OCI-LY7 (cell line): ENCODE data around the gene UQCRQ. TPM values are rescaled to one million over a fixed set of nuclear protein-coding genes. Genes with fewer than 3 reads are reported as not detected.
A peak's percentile ranks its signal among the peaks of the same experiment; 100 is the strongest.

Experiments
- BruUV-seq: library from RNA; stranded (reverse); fragments of 400-500 nt; replicated peaks from 2 replicates; lab custom pipeline; 2021; lab: Mats Ljungman, UMichigan
- CTCF ChIA-PET: fragments of 300-600 bp; sonication (Branson Sonifier 250); formaldehyde crosslinking; loops from one replicate; lab custom pipeline; 2022; ENCODE audit warnings: antibody characterized with exemption; ENCODE audit not compliant: unreplicated experiment; lab: Charles Lee
- POLR2A ChIA-PET: fragments of 300-600 bp; sonication (Branson Sonifier 250); formaldehyde crosslinking; loops from one replicate; lab custom pipeline; 2022; ENCODE audit warnings: antibody characterized with exemption; lab: Charles Lee
- DNase-seq: peaks from one replicate; pipeline ENCODE4 v3.0.0-alpha.2; 2015; ENCODE audit warnings: low spot score
- H2AFZ ChIP-seq: fragments of 200-600 bp; sonication (generic), shearing (Covaris generic); 2 replicates; pipeline ENCODE4 v1.6.1; 2014; ENCODE audit warnings: mild to moderate bottlenecking, antibody characterized with exemption, low read length, moderate library complexity
- H3K27ac ChIP-seq: fragments of 200-600 bp; sonication (generic); 2 replicates; pipeline ENCODE4 v1.5.1; 2014; ENCODE audit warnings: mixed run types, low read depth, mild to moderate bottlenecking, moderate library complexity, low read length, inconsistent platforms; ENCODE audit not compliant: poor library complexity, severe bottlenecking
- H3K36me3 ChIP-seq: fragments of 200-600 bp; sonication (generic); 2 replicates; pipeline ENCODE4 v1.6.1; 2014; ENCODE audit warnings: mild to moderate bottlenecking, antibody characterized with exemption, low read length, moderate library complexity, mixed read lengths; ENCODE audit not compliant: insufficient read depth
- H3K4me1 ChIP-seq: fragments of 200-600 bp; sonication (generic); 2 replicates; pipeline ENCODE4 v1.5.1; 2014; ENCODE audit warnings: mild to moderate bottlenecking, low read length; ENCODE audit not compliant: insufficient read depth, poor library complexity, severe bottlenecking
- H3K4me2 ChIP-seq: fragments of 200-600 bp; sonication (generic); 2 replicates; pipeline ENCODE4 v1.6.1; 2014; ENCODE audit warnings: mild to moderate bottlenecking, low read length
- H3K4me3 ChIP-seq: fragments of 200-600 bp; sonication (generic); 2 replicates; pipeline ENCODE4 v1.5.1; 2014; ENCODE audit warnings: mild to moderate bottlenecking, low read depth, low read length; ENCODE audit not compliant: poor library complexity, severe bottlenecking
- H3K79me2 ChIP-seq: fragments of 200-600 bp; sonication (generic); 2 replicates; pipeline ENCODE4 v1.6.1; 2016; ENCODE audit warnings: low read depth, mild to moderate bottlenecking, low read length, moderate library complexity, mixed read lengths; ENCODE audit not compliant: insufficient read depth
- H3K9me2 ChIP-seq: fragments of 200-600 bp; sonication (generic); 2 replicates; pipeline ENCODE4 v1.6.1; 2016; ENCODE audit warnings: mild to moderate bottlenecking, low read length, mixed read lengths; ENCODE audit not compliant: insufficient read depth
- H3K9me3 ChIP-seq: fragments of 200-600 bp; sonication (generic); 2 replicates; pipeline ENCODE4 v1.6.1; 2014; ENCODE audit warnings: mild to moderate bottlenecking, mixed run types, low read length, mixed read lengths
- H4K20me1 ChIP-seq: fragments of 200-600 bp; sonication (generic); 2 replicates; pipeline ENCODE4 v1.6.1; 2014; ENCODE audit warnings: mild to moderate bottlenecking, antibody characterized with exemption, low read length, moderate library complexity, mixed read lengths; ENCODE audit not compliant: insufficient read depth
- EZH2phosphoT487 ChIP-seq: fragments of 200-600 bp; sonication (generic); IDR thresholded peaks from 2 replicates; pipeline ENCODE4 v1.6.1; 2018; ENCODE audit warnings: low read depth, borderline replicate concordance, mild to moderate bottlenecking, mixed run types, antibody characterized with exemption, low read length, moderate library complexity, mixed read lengths
- intact Hi-C: fragments of 100-400 bp; cut with micrococcal nuclease; formaldehyde crosslinking; loops from one replicate; pipeline ENCODE4 v1.10.0; 2022; ENCODE audit not compliant: unreplicated experiment
- total RNA-seq, 2 experiments: library from RNA; depleted of rRNA in 1 of 2; stranded (reverse); fragments of >200 nt in 1 of 2; shearing (Covaris generic) in 1 of 2; gene quantifications; 2 replicates each; pipeline ENCODE4 v1.2.3, GENCODE V29; 2014 to 2022
- TF ChIP-seq, protein P1 (sequence below): fragments of 200-600 bp; sonication (generic); conservative IDR thresholded peaks from 2 replicates; pipeline ENCODE4 v1.5.1; 2014; ENCODE audit warnings: mild to moderate bottlenecking, antibody characterized with exemption, low read length, moderate library complexity, mixed read lengths

UQCRQ gene
- total RNA-seq, 2 experiments from 2014 or later: 140 to 310 TPM

GRCh38 chr5:132819468-132819867 is 47.0 kb upstream of the UQCRQ start:
- H4K20me1 ChIP-seq: no peaks in the 10 kb centered on the region
- H3K9me2 ChIP-seq: no peaks in the 10 kb centered on the region
- intact Hi-C loops: no loop called here
- no peak for TF ChIP-seq EZH2phosphoT487
- TF ChIP-seq, protein P1, sequence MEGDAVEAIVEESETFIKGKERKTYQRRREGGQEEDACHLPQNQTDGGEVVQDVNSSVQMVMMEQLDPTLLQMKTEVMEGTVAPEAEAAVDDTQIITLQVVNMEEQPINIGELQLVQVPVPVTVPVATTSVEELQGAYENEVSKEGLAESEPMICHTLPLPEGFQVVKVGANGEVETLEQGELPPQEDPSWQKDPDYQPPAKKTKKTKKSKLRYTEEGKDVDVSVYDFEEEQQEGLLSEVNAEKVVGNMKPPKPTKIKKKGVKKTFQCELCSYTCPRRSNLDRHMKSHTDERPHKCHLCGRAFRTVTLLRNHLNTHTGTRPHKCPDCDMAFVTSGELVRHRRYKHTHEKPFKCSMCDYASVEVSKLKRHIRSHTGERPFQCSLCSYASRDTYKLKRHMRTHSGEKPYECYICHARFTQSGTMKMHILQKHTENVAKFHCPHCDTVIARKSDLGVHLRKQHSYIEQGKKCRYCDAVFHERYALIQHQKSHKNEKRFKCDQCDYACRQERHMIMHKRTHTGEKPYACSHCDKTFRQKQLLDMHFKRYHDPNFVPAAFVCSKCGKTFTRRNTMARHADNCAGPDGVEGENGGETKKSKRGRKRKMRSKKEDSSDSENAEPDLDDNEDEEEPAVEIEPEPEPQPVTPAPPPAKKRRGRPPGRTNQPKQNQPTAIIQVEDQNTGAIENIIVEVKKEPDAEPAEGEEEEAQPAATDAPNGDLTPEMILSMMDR: no peak
- H3K9me3 ChIP-seq: no peaks in the 10 kb centered on the region
- ChIA-PET POLR2A (interaction anchor here (1.6 kb wide), 1 partner anchor 12 kb away, joined by 3 read pairs; no protein-coding TSS in a partner anchor), CTCF (interaction anchor here (1.1 to 1.2 kb wide), 2 partner anchors 310 to 317 kb away, joined by 4 read pairs; no protein-coding TSS in a partner anchor)
- no peak for DNase-seq
- no TSS peak for BruUV-seq
- no peaks in the 10 kb centered on the region for H3K79me2 ChIP-seq
- H3K36me3 ChIP-seq: no peaks in the 10 kb centered on the region
- H3K4me1 ChIP-seq: no peaks in the 10 kb centered on the region
- H3K27ac ChIP-seq: no peak overlapping the region
- no peak overlapping the region for H2AFZ ChIP-seq
- H3K4me2 ChIP-seq: no peak overlapping the region
- no peak overlapping the region for H3K4me3 ChIP-seq

DNA sequence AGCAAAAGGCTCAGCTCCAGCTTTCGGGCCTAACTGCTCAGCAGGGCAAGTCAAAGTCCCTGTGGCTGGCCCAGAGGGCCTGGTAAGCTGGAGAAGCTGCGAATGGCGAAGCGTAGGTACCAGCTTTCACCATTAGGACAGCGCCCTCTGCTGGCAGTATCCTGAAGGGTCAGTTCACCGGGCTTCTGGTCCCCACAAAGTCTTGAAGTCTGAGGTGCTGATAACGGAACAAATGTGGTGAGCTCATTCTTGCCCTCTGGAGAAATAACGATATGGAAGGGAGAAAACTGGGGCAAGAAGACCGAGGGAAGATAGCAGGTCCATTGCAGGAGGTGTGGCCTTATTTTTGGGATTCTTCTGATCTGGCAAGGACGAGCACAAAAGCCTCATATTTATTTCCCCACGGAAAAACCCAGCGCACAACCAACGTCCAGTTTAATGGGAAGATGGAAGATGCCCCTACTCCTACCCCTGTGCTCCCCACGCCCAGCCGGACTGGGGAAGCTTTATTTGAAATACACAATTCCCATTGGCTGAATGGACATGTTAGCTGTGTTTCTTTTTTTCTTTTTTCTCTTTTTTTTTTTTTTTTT is 46.2 kb upstream of the UQCRQ start:
- Histone ChIP-seq H3K4me2 (no peak overlapping the region), H3K9me3 (no peaks in the 10 kb centered on the region), H3K4me1 (no peaks in the 10 kb centered on the region), H3K27ac (no peak overlapping the region), H4K20me1 (no peaks in the 10 kb centered on the region), H2AFZ (no peak overlapping the region), H3K36me3 (no peaks in the 10 kb centered on the region), H3K79me2 (no peaks in the 10 kb centered on the region), H3K9me2 (no peaks in the 10 kb centered on the region), H3K4me3 (no peak overlapping the region)
- no TSS peak for BruUV-seq
- TF ChIP-seq, protein P1: peak; percentile 95
- no peak for TF ChIP-seq EZH2phosphoT487
- CTCF ChIA-PET: interaction anchor here (1.0 to 1.2 kb wide), 3 partner anchors 12 to 318 kb away, joined by 4 read pairs; no protein-coding TSS in a partner anchor
- intact Hi-C loops: loop anchor here (1.0 to 5.0 kb wide), 3 partner anchors 158 to 435 kb away; no protein-coding TSS in a partner anchor
- DNase-seq: peak; percentile 84
- POLR2A ChIA-PET: interaction anchor here (0.6 to 1.6 kb wide), 8 partner anchors 11 to 444 kb away, joined by 3 to 6 read pairs (median 3); partner anchors contain the start of gene RAD50

DNA sequence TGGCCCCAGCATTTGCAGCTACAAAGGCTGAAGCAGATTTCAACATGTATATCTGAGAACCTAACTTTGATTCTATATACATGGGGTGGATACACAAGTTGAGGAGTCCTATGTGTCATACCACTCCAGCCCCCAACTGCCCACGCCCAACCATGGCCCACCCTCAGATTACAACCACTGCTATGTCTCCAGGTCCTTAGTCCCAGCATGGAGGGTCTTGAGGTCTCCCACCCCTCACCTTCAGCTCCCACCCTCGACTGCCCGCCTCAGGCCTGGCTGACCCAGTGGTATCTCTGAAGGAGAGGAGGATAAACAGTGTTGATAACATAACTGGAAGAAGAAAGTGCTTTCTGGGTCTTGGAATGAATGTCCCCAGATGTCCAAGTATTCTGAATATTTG is 45.1 kb upstream of the UQCRQ start:
- DNase-seq: no peak
- no peak overlapping the region for H2AFZ ChIP-seq
- no peaks in the 10 kb centered on the region for H3K4me1 ChIP-seq
- no peaks in the 10 kb centered on the region for H3K9me2 ChIP-seq
- CTCF ChIA-PET: interaction anchor here (0.6 kb wide), 1 partner anchor 594 kb away, joined by 3 read pairs; no protein-coding TSS in a partner anchor
- no peaks in the 10 kb centered on the region for H3K9me3 ChIP-seq
- intact Hi-C loops: loop anchor here (5.0 kb wide), 1 partner anchor 159 kb away; no protein-coding TSS in a partner anchor
- POLR2A ChIA-PET: interaction anchor here (0.7 to 1.6 kb wide), 3 partner anchors 10 to 30 kb away, joined by 3 to 8 read pairs (median 5); no protein-coding TSS in a partner anchor
- no peak overlapping the region for H3K27ac ChIP-seq
- no TSS peak for BruUV-seq
- no peaks in the 10 kb centered on the region for H3K36me3 ChIP-seq
- no peak overlapping the region for H3K4me2 ChIP-seq
- no peak for TF ChIP-seq EZH2phosphoT487
- TF ChIP-seq, protein P1: no peak
- H4K20me1 ChIP-seq: no peaks in the 10 kb centered on the region
- H3K79me2 ChIP-seq: no peaks in the 10 kb centered on the region
- no peak overlapping the region for H3K4me3 ChIP-seq
